ENCODE results near the gene LRRC57. TPM values are rescaled to one million over a fixed set of nuclear protein-coding genes. Genes with fewer than 3 reads are reported as not detected.

The LRRC57 gene
- total RNA-seq, 1 donor from 2014 or later, result 22.5 TPM

- DNase-seq (ENCODE audit: low spot score), result peak; percentile 88
Observed at GRCh38 chr15:42490671-42491538, 57.7 kb downstream of the LRRC57 start, which contains the start of gene ZNF106. ZNF106 (minus strand) TSS chr15:42491141; CDS start chr15:42472289, 18,852 bp downstream.

GRCh38 chr15:42490291-42490670 is 58.3 kb downstream of the LRRC57 start:
- no peak for DNase-seq (ENCODE audit: low spot score)

Other genes starting within 250 kb of the LRRC57 start
- 8.1 TPM for gene CAPN3, start 189.3 kb downstream of the LRRC57 start, total RNA-seq
- 66.1 TPM for gene ZNF106, start 57.7 kb downstream of the LRRC57 start, total RNA-seq
- 60.2 TPM for gene SNAP23, start 53.2 kb downstream of the LRRC57 start, total RNA-seq
- 12.5 TPM for gene HAUS2, start within 50 bp of the LRRC57 start, total RNA-seq
- gene STARD9, start 26.8 kb upstream of the LRRC57 start, total RNA-seq, result 9.8 TPM
- gene CDAN1, start 188.3 kb upstream of the LRRC57 start, total RNA-seq, result 23.9 TPM